ENCODE measurements around the gene STX1A. TPM values are rescaled to one million over a fixed set of nuclear protein-coding genes. Genes with fewer than 3 reads are reported as not detected.

STX1A gene
- total and polyA plus RNA-seq, 2 of the 13 experiments (the other 11 are each of a cell fraction or from before 2014, with no cell fraction given), result 6.1 to 12.2 TPM

- 0 out of 2 replicates have a peak, but pooled peaks have one; percentile 5 for TF ChIP-seq KLF12 (CRISPR knock-in tag; IDR thresholded peaks at IDR 0.05; ENCODE audit: borderline replicate concordance)
- no peak for TF ChIP-seq ZNF326 (CRISPR knock-in tag; IDR thresholded peaks at IDR 0.05; ENCODE audit: borderline replicate concordance)
- no peak for TF ChIP-seq SP1 (IDR thresholded peaks at IDR 0.05)
- TF ChIP-seq SP1 (CRISPR knock-in tag; IDR thresholded peaks at IDR 0.05), result peak; percentile 12; the same call in 1 of the 2 replicates
- no peak for TF ChIP-seq FOXK1 (CRISPR knock-in tag; IDR thresholded peaks at IDR 0.05; ENCODE audit: borderline replicate concordance, low read depth)
- peak; percentile 46; the same call in 1 of the 2 replicates for TF ChIP-seq ZNF768 (CRISPR knock-in tag; IDR thresholded peaks at IDR 0.05)
- no peak for TF ChIP-seq ZNF343 (CRISPR knock-in tag; IDR thresholded peaks at IDR 0.05)
- 0 out of 2 replicates have a peak, but pooled peaks have one; percentile 8 for TF ChIP-seq ARNT2 (CRISPR knock-in tag; IDR thresholded peaks at IDR 0.05; ENCODE audit: low read depth)
- TF ChIP-seq CEBPG (CRISPR knock-in tag; IDR thresholded peaks at IDR 0.05), result peak; percentile 15; the same call in 1 of the 2 replicates
- 0 out of 2 replicates have a peak, but pooled peaks have one; percentile 7 for TF ChIP-seq SALL2 (CRISPR knock-in tag; IDR thresholded peaks at IDR 0.05)
- TF ChIP-seq ZNF121 (CRISPR knock-in tag; IDR thresholded peaks at IDR 0.05), result peak; percentile 88
- 0 out of 2 replicates have a peak, but pooled peaks have one; percentile 18 for TF ChIP-seq SP4 (CRISPR knock-in tag; IDR thresholded peaks at IDR 0.05)
- TF ChIP-seq CEBPB (IDR thresholded peaks at IDR 0.05; ENCODE audit: borderline replicate concordance, low read depth, low read length), result peak; percentile 41; the same call in 1 of the 2 replicates
- in situ Hi-C loops (cut with HindIII; ENCODE audit: extremely low pct_ligation_motif_present, low pct_unique_long_range_greater_than_20kb) (loop anchor here (5.0 kb wide), 1 partner anchor 112 kb away; no protein-coding TSS in a partner anchor), intact Hi-C loops (cut with micrococcal nuclease; ENCODE audit: unreplicated experiment) (loop anchor here (5.0 kb wide), 2 partner anchors 37 to 52 kb away; partner anchors contain the start of genes BUD23, DNAJC30 and VPS37D)
- Histone ChIP-seq H4K20me1 (ENCODE audit: insufficient read depth, low read length) (peaks cover 7% of the 10 kb centered on the region), H3K27me3 (ENCODE audit: control insufficient read depth in 1 of 2, insufficient read depth in 2 of 2, low read length in 2 of 2) (peaks cover 0 to 1% of the 10 kb centered on the region in 2 experiments; a peak in 1 of 5 replicates), H3K9me3 (ENCODE audit: low read length) (no peaks in the 10 kb centered on the region), H3K27ac (ENCODE audit: extremely low read length, insufficient read depth, low read length) (no peak overlapping the region), H3K4me3 (replicated peaks in 1 of 3; ENCODE audit: insufficient read depth in 1 of 3, low read depth in 2 of 3, low read length in 3 of 3) (peak overlapping the region; percentile 47 to 87 (median 47); a peak in 4 of 6 replicates), H3K79me2 (ENCODE audit: insufficient read depth, low read length) (no peaks in the 10 kb centered on the region), H3K4me2 (ENCODE audit: low read depth, low read length) (peak overlapping the region; percentile 74), H3K36me3 (replicated peaks in 1 of 2; ENCODE audit: control insufficient read depth in 1 of 2, insufficient read depth in 2 of 2, low read length in 2 of 2) (no peaks in the 10 kb centered on the region), H3K4me1 (ENCODE audit: insufficient read depth, low read length) (peaks cover 47% of the 10 kb centered on the region), H2AFZ (ENCODE audit: low read length) (no peak overlapping the region), H3K9ac (ENCODE audit: insufficient read depth, low read depth, low read length) (no peak overlapping the region)
- FAIRE-seq (no peak), ATAC-seq (peak; percentile 4; the same call in 2 of the 3 replicates), DNase-seq (ENCODE audit: low spot score) (no peak)
- POLR2A ChIA-PET, result interaction anchor here (0.7 to 1.6 kb wide), 7 partner anchors 13 to 119 kb away, joined by 3 to 8 read pairs (median 4); partner anchors contain the start of gene MLXIPL
- 12% methylated on average over 6 of the region's 16 CpGs for WGBS (ENCODE audit: low lambda C conversion rate)
- CTCF ChIA-PET (ENCODE audit: low intra/inter-chr PET ratio, low total read pairs), result no interaction called here
- no TSS peak for BruUV-seq (replicated peaks)
Measured at GRCh38 chr7:73719806-73720169, 319 bp upstream of the STX1A start.
